Nephron (organoid): Measurements from ENCODE around the gene DAGLA.

ENCODE experiments used
- H3K27ac Mint-ChIP-seq, 3 experiments: 2 replicates each; pipeline ENCODE4 v1.8.0; 2020; ENCODE audit warnings: mixed read lengths in 3 of 3, mild to moderate bottlenecking in 2 of 3, moderate library complexity in 1 of 3
- H3K27me3 Mint-ChIP-seq: 2 replicates; pipeline ENCODE4 v1.8.0; 2021; ENCODE audit warnings: low read depth, mild to moderate bottlenecking, moderate library complexity, mixed read lengths
- H3K36me3 Mint-ChIP-seq: 2 replicates; pipeline ENCODE4 v1.8.0; 2020; ENCODE audit warnings: low read depth, mixed read lengths
- H3K4me1 Mint-ChIP-seq: 2 replicates; pipeline ENCODE4 v1.8.0; 2020; ENCODE audit warnings: mixed read lengths
- H3K4me3 Mint-ChIP-seq, 3 experiments: 2 replicates each; pipeline ENCODE4 v1.8.0; 2020; ENCODE audit warnings: mild to moderate bottlenecking in 3 of 3, mixed read lengths in 3 of 3, moderate library complexity in 2 of 3
- H3K9me3 Mint-ChIP-seq: 2 replicates; pipeline ENCODE4 v1.8.0; 2020; ENCODE audit warnings: mixed read lengths
- TF ChIP-seq, protein P1 (sequence below), 3 experiments: fragments of 200-600 bp; sonication (generic); IDR thresholded peaks; one replicate each; pipeline ENCODE4 v1.5.0; 2021; ENCODE audit warnings: antibody characterized with exemption in 3 of 3; ENCODE audit not compliant: unreplicated experiment in 3 of 3

Gene DAGLA

GRCh38 chr11:61715867-61716266, 35.7 kb downstream of the DAGLA start:
- peak overlapping the region in 2 of 3 experiments; percentile 19 to 29 for H3K4me3 Mint-ChIP-seq
- H3K4me1 Mint-ChIP-seq: peaks cover 18% of the 10 kb centered on the region

GRCh38 chr11:61716478-61717285, 36.5 kb downstream of the DAGLA start:
- peaks cover 10% of the 10 kb centered on the region for H3K27me3 Mint-ChIP-seq
- H3K4me1 Mint-ChIP-seq: peaks cover 18% of the 10 kb centered on the region
- H3K4me3 Mint-ChIP-seq: peak overlapping the region; percentile 40 to 60 (median 52)
- TF ChIP-seq, protein P1, sequence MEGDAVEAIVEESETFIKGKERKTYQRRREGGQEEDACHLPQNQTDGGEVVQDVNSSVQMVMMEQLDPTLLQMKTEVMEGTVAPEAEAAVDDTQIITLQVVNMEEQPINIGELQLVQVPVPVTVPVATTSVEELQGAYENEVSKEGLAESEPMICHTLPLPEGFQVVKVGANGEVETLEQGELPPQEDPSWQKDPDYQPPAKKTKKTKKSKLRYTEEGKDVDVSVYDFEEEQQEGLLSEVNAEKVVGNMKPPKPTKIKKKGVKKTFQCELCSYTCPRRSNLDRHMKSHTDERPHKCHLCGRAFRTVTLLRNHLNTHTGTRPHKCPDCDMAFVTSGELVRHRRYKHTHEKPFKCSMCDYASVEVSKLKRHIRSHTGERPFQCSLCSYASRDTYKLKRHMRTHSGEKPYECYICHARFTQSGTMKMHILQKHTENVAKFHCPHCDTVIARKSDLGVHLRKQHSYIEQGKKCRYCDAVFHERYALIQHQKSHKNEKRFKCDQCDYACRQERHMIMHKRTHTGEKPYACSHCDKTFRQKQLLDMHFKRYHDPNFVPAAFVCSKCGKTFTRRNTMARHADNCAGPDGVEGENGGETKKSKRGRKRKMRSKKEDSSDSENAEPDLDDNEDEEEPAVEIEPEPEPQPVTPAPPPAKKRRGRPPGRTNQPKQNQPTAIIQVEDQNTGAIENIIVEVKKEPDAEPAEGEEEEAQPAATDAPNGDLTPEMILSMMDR (IDR thresholded peaks at IDR 0.05; ENCODE audit: unreplicated experiment in 3 of 3): no peak
- no peaks in the 10 kb centered on the region for H3K36me3 Mint-ChIP-seq
- H3K9me3 Mint-ChIP-seq: no peaks in the 10 kb centered on the region
- H3K27ac Mint-ChIP-seq: peak overlapping the region in 2 of 3 experiments; percentile 29 to 34

More at GRCh38 chr11:61715867-61716266, 35.7 kb downstream of the DAGLA start:
- peaks cover 10% of the 10 kb centered on the region for H3K27me3 Mint-ChIP-seq
- H3K36me3 Mint-ChIP-seq: no peaks in the 10 kb centered on the region
- TF ChIP-seq, protein P1 (IDR thresholded peaks at IDR 0.05; ENCODE audit: unreplicated experiment in 3 of 3): no peak
- H3K9me3 Mint-ChIP-seq: no peaks in the 10 kb centered on the region
- H3K27ac Mint-ChIP-seq: peak overlapping the region in 1 of 3 experiments; percentile 29

DNA sequence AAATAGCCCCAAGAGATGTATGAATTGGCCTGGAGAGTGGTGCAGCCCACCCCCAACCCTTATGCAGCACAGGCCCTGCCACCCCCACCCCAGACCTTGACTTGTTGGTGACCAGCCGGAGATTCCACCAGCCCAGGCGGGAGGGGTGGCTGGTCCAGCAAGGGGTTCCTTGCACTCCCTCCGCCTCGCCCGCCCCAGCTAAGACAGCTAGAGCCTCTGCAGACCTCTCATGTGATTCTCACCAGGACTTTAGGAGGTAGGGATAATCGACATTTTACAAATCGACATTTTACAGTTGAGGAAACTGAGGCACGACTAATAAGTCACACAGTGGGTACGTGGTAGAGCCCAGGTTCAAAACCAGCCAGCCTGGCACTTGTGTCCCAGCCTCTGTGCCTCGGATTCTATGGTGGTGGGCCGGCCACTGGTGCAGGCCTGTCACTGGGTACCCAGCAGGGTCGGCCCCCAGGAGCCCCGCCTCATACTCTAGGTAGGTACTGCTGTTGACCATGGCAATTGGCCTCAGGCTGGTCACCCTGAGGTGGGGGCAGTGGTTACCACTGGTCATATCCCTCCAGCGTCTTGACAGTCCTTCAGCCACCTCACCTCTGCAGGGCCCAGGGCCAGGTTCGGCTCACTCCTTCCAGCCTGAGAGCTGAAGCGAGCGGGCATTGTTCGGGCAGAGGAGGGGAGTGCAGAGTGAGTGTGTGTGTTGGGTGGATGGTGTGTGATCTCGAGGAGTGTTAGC, 37.3 kb downstream of the DAGLA start:
- no peaks in the 10 kb centered on the region for H3K36me3 Mint-ChIP-seq
- H3K9me3 Mint-ChIP-seq: no peaks in the 10 kb centered on the region
- H3K4me3 Mint-ChIP-seq: peak overlapping the region; percentile 83 to 89 (median 85)
- peaks cover 10% of the 10 kb centered on the region for H3K27me3 Mint-ChIP-seq
- peak overlapping the region; percentile 59 to 80 (median 65) for H3K27ac Mint-ChIP-seq
- H3K4me1 Mint-ChIP-seq: peaks cover 18% of the 10 kb centered on the region
- TF ChIP-seq, protein P1 (IDR thresholded peaks at IDR 0.05; ENCODE audit: unreplicated experiment in 3 of 3): no peak

DNA sequence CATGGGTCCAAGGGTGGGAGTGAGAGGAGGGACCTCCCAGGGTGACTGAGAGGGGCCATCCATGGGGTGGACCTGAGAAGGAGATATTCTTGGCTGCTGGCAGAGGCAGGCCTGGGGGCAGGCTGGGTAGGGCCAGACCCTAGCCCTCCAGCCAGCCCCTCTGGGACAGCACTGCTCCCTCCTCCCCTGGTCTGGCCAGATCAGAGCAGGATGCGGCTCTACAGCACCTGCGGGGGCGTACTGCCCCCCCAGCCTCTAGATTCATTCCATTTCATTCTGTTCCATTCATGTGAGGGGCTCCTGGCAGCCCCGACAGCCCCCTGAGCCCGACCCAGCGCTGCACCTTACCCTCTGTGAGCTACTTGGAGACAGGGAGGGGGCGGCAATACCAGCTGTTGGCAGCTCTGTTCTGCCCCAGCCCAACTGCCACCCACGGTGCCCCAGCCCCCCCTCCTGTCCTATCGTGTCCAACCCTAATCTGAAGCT, 37.9 kb downstream of the DAGLA start:
- Mint-ChIP-seq H3K4me3 (peak overlapping the region; percentile 83 to 89 (median 85)), H3K4me1 (peaks cover 18% of the 10 kb centered on the region), H3K9me3 (no peaks in the 10 kb centered on the region), H3K27ac (peak overlapping the region; percentile 59 to 80 (median 65)), H3K36me3 (no peaks in the 10 kb centered on the region), H3K27me3 (peaks cover 10% of the 10 kb centered on the region)
- TF ChIP-seq, protein P1 (IDR thresholded peaks at IDR 0.05; ENCODE audit: unreplicated experiment in 3 of 3): no peak

DNA sequence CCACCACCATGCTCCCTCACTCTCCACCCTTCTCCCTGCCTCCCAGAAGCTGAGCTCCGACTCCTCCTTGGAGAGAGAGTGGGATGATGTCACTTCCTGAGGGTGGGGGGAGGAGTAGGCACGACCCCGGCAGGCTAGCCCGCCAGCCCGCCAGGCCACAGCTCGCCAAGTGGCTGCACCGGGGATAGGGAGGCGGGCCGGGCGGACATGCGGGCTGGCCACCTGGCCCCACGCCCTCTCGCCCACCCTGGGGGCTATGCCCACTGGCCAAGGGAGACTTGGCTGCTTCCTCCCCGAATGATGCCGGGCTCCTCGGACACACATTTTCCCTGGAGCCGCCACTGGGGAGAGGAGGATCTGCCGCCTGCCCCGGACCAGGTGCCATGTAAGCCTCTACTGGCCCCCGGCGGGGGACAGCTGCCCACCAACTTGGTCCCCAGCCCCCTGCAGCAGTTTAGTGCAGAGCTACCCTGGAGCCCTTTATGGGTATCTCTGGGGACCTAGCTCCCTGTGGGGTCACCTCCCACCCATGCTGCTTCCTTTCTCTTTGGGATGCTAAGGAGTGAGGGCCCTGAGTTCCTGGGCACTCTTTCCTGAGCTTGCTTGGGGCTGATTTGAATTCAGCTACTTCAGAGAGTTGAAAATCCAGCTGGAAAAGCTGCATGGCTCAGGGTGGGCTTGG, 38.6 kb downstream of the DAGLA start:
- Mint-ChIP-seq H3K27me3 (peaks cover 9% of the 10 kb centered on the region), H3K36me3 (no peaks in the 10 kb centered on the region), H3K9me3 (no peaks in the 10 kb centered on the region), H3K27ac (peak overlapping the region; percentile 59 to 80 (median 65)), H3K4me1 (peaks cover 18% of the 10 kb centered on the region), H3K4me3 (peak overlapping the region; percentile 83 to 89 (median 85))
- TF ChIP-seq, protein P1 (IDR thresholded peaks at IDR 0.05; ENCODE audit: unreplicated experiment in 3 of 3): no peak
